SU-DHL-6 (cell line): Measurements from ENCODE around the gene CDH23.

Experiments used
- H2AFZ ChIP-seq: fragments of 200-600 bp; sonication (generic); 2 replicates; pipeline ENCODE4 v1.6.1; 2014; ENCODE audit warnings: low read depth, mild to moderate bottlenecking, moderate library complexity, mixed read lengths, antibody characterized with exemption, low read length; ENCODE audit not compliant: severe bottlenecking
- H3F3A ChIP-seq: fragments of 200-600 bp; shearing (Covaris generic); 2 replicates; pipeline ENCODE4 v1.6.0; 2016; ENCODE audit warnings: antibody characterized with exemption, mild to moderate bottlenecking; ENCODE audit not compliant: insufficient read depth
- H3K27ac ChIP-seq: fragments of 200-600 bp; sonication (generic); 2 replicates; pipeline ENCODE4 v1.5.1; 2016; ENCODE audit warnings: low read depth, mild to moderate bottlenecking, low read length, moderate library complexity, mixed read lengths
- H3K27me3 ChIP-seq: fragments of 200-600 bp; sonication (generic), shearing (Covaris generic); 2 replicates; pipeline ENCODE4 v1.6.0; 2014; ENCODE audit warnings: mild to moderate bottlenecking, low read length
- H3K36me3 ChIP-seq: fragments of 200-600 bp; sonication (generic); 2 replicates; pipeline ENCODE4 v1.6.1; 2014; ENCODE audit warnings: mild to moderate bottlenecking, low read length, mixed read lengths
- H3K4me2 ChIP-seq: fragments of 300-600, 200-600 bp; shearing (Covaris generic), sonication (generic); 2 replicates; pipeline ENCODE4 v1.6.0; 2014; ENCODE audit warnings: low read length, low read depth, mild to moderate bottlenecking; ENCODE audit not compliant: poor library complexity, severe bottlenecking
- H3K4me3 ChIP-seq: fragments of 200-600 bp; sonication (generic); 2 replicates; pipeline ENCODE4 v1.5.1; 2014; ENCODE audit warnings: antibody characterized with exemption, low read length, mild to moderate bottlenecking, mixed read lengths; ENCODE audit not compliant: insufficient read depth, poor library complexity, severe bottlenecking
- H3K79me2 ChIP-seq: fragments of 200-600 bp; sonication (generic); 2 replicates; pipeline ENCODE4 v1.6.1; 2014; ENCODE audit warnings: mild to moderate bottlenecking, low read length, moderate library complexity; ENCODE audit not compliant: insufficient read depth
- H3K9ac ChIP-seq: fragments of 200-600 bp; sonication (generic); 2 replicates; pipeline ENCODE4 v1.7.0; 2014; ENCODE audit warnings: mild to moderate bottlenecking, low read length
- H3K9me2 ChIP-seq: fragments of 200-600 bp; sonication (generic); replicated peaks from 2 replicates; pipeline ENCODE4 v1.6.1; 2014; ENCODE audit warnings: low read length; ENCODE audit not compliant: insufficient read depth
- H3K9me3 ChIP-seq: fragments of 200-600 bp; sonication (generic); 2 replicates; pipeline ENCODE4 v1.6.1; 2014; ENCODE audit warnings: low read length, mixed read lengths; ENCODE audit not compliant: insufficient read depth
- H4K20me1 ChIP-seq: fragments of 200-600 bp; sonication (generic); 2 replicates; pipeline ENCODE4 v1.6.1; 2014; ENCODE audit warnings: low read depth, mild to moderate bottlenecking, antibody characterized with exemption, low read length, moderate library complexity, mixed read lengths
- EZH2phosphoT487 ChIP-seq: fragments of 200-600 bp; sonication (generic), shearing (Covaris generic); conservative IDR thresholded peaks from 2 replicates; pipeline ENCODE4 v1.6.1; 2018; ENCODE audit warnings: mild to moderate bottlenecking, antibody characterized with exemption, low read length, moderate library complexity, mixed read lengths
- TF ChIP-seq, protein P1 (sequence below): fragments of 200-600 bp; sonication (generic); IDR thresholded peaks from one replicate; pipeline ENCODE4 v1.5.1; 2017; ENCODE audit warnings: antibody characterized with exemption, mild to moderate bottlenecking, low read length, moderate library complexity; ENCODE audit not compliant: insufficient read depth, poor library complexity, severe bottlenecking

Gene CDH23

GRCh38 chr10:71704816-71705215 is 308.1 kb downstream of the CDH23 start:
- no peaks in the 10 kb centered on the region for H3K27me3 ChIP-seq
- TF ChIP-seq, protein P1, sequence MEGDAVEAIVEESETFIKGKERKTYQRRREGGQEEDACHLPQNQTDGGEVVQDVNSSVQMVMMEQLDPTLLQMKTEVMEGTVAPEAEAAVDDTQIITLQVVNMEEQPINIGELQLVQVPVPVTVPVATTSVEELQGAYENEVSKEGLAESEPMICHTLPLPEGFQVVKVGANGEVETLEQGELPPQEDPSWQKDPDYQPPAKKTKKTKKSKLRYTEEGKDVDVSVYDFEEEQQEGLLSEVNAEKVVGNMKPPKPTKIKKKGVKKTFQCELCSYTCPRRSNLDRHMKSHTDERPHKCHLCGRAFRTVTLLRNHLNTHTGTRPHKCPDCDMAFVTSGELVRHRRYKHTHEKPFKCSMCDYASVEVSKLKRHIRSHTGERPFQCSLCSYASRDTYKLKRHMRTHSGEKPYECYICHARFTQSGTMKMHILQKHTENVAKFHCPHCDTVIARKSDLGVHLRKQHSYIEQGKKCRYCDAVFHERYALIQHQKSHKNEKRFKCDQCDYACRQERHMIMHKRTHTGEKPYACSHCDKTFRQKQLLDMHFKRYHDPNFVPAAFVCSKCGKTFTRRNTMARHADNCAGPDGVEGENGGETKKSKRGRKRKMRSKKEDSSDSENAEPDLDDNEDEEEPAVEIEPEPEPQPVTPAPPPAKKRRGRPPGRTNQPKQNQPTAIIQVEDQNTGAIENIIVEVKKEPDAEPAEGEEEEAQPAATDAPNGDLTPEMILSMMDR = no peak
- TF ChIP-seq EZH2phosphoT487 = no peak
- H3K4me2 ChIP-seq = no peak overlapping the region
- H4K20me1 ChIP-seq = no peaks in the 10 kb centered on the region
- H2AFZ ChIP-seq = no peak overlapping the region
- H3F3A ChIP-seq = no peaks in the 10 kb centered on the region
- H3K4me3 ChIP-seq = no peak overlapping the region
- H3K79me2 ChIP-seq = no peaks in the 10 kb centered on the region
- no peaks in the 10 kb centered on the region for H3K9me3 ChIP-seq
- no peak overlapping the region for H3K9ac ChIP-seq
- H3K9me2 ChIP-seq = no peaks in the 10 kb centered on the region
- no peaks in the 10 kb centered on the region for H3K36me3 ChIP-seq
- no peak overlapping the region for H3K27ac ChIP-seq

GRCh38 chr10:71705582-71705981 is 308.9 kb downstream of the CDH23 start:
- Histone ChIP-seq H3K4me3 (no peak overlapping the region), H3K36me3 (no peaks in the 10 kb centered on the region), H3K4me2 (no peak overlapping the region), H3K79me2 (no peaks in the 10 kb centered on the region), H4K20me1 (no peaks in the 10 kb centered on the region), H3K27me3 (no peaks in the 10 kb centered on the region), H3K9ac (no peak overlapping the region), H3F3A (no peaks in the 10 kb centered on the region), H3K9me3 (no peaks in the 10 kb centered on the region), H2AFZ (no peak overlapping the region), H3K9me2 (no peaks in the 10 kb centered on the region), H3K27ac (no peak overlapping the region)
- no peak for TF ChIP-seq EZH2phosphoT487
- TF ChIP-seq, protein P1 = no peak

GRCh38 chr10:71706216-71707121 is 309.7 kb downstream of the CDH23 start:
- Histone ChIP-seq H3K9me2 (no peaks in the 10 kb centered on the region), H3K4me2 (no peak overlapping the region), H3K9me3 (no peaks in the 10 kb centered on the region), H3K27ac (no peak overlapping the region), H3K36me3 (no peaks in the 10 kb centered on the region), H4K20me1 (no peaks in the 10 kb centered on the region), H3K27me3 (no peaks in the 10 kb centered on the region), H3K9ac (no peak overlapping the region), H3K4me3 (no peak overlapping the region), H3F3A (no peaks in the 10 kb centered on the region), H2AFZ (no peak overlapping the region), H3K79me2 (no peaks in the 10 kb centered on the region)
- TF ChIP-seq EZH2phosphoT487 = no peak
- TF ChIP-seq, protein P1 = no peak
